ENCODE data around the gene STRC.
"Not testable (repeated sequence)": the region's sequence is repeated elsewhere in the genome, so short reads cannot be mapped to it uniquely, and the experiment has no call there.

The STRC gene

DNA sequence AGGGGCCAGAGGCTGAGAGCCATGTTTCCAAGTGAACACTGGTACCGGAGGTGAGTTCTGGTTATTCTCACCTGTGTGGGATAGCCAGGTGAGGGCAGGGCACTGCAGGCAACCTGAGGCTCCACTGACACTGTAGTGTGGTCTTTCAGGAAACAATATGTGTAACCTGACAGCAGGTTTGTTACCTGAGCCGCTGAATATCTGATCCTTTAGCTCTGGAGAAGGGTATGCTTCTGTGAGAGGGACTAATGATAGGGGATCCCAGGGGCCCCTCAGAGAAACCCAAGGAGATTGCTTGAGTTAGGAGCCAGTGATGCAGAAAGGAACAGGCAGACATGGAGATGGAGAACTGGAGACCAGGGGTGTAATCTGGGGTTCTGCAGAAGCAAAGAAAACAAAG is at the start of gene STRC:
Gene STRC (minus strand): TSS at position 101 of the 400 bp plus-strand sequence. CDS start 78 bp downstream, at position 23.
- not testable (repeated sequence) for DNase-seq (ENCODE audit: low read depth)

- DNase-seq (ENCODE audit: low read depth) = not testable (repeated sequence)
These were observed 47.6 kb upstream of the STRC start for GRCh38 chr15:43666177-43666576.

GRCh38 chr15:43663333-43663732 is 44.7 kb upstream of the STRC start:
- DNase-seq (ENCODE audit: low read depth) = not testable (repeated sequence)

- DNase-seq (ENCODE audit: low read depth) = not testable (repeated sequence)
These were observed 43.7 kb upstream of the STRC start for GRCh38 chr15:43662293-43662692.

GRCh38 chr15:43659727-43660126 is 41.1 kb upstream of the STRC start:
- DNase-seq (ENCODE audit: low read depth) = not testable (repeated sequence)

- not testable (repeated sequence) for DNase-seq (ENCODE audit: low read depth)
These were observed 30.9 kb upstream of the STRC start for GRCh38 chr15:43649430-43649926.

DNA sequence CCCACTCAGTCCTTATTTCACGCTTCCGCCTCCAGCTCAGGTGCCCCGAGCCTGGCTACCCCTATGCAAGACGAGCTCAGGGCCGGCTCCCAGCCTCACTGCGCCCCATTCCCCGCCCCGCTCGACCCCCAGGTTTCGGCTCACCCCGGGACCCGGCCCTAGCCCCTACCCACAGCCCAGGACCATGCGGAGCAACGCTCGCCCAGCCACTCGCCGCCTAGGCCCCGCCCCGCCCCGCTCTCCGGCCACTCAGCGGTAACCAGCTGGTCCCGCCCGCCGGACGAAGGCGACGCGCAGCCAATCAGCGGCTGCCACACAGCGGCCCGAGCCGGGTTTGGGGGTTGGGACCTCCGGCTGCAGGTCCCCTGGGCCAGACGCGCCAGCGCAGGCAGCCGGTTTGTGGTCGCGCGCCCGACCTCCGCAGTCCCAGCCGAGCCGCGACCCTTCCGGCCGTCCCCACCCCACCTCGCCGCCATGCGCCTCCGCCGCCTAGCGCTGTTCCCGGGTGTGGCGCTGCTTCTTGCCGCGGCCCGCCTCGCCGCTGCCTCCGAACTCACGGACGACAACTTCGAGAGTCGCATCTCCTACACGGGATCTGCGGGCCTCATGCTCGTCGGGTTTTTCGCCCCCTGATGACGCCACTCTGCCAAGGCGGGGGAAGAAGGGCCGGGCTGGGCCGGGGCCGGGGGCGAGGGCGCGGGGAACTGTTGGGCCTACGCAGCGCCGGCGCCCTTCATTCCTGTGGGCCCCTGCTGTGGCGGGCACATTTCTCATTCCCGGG is 30.2 kb upstream of the STRC start, which contains the start of gene CATSPER2:
Gene CATSPER2 (minus strand): TSS at position 196 of the 781 bp plus-strand sequence. CDS start 783 bp downstream, outside the sequence.
- no peak for DNase-seq (ENCODE audit: low read depth)

GRCh38 chr15:43638464-43639204 is 20.0 kb upstream of the STRC start:
- not testable (repeated sequence) for DNase-seq (ENCODE audit: low read depth)

GRCh38 chr15:43626937-43627336 is 8.3 kb upstream of the STRC start:
- DNase-seq (ENCODE audit: low read depth) = not testable (repeated sequence)

DNA sequence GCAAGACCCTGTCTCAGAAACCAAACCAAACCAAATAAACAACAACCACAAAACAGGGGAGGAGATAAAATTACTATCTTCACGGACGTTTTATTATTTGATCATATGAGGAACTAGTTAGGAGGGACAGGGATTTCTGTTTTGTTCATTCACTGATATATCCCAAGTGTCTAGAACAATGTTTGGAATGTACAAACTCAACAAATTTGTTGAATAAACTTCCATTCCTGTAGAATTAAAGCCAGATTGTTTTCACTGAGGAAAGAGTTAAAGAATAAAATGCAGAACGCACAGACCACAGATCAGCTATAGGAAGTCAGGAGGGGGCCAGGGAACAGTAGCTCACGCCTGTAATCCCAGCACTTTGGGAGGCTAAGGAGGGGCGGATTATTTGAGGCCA is 6.5 kb upstream of the STRC start:
- no peak for DNase-seq (ENCODE audit: low read depth)

GRCh38 chr15:43622068-43622799 is 3.6 kb upstream of the STRC start:
- not testable (repeated sequence) for DNase-seq (ENCODE audit: low read depth)

GRCh38 chr15:43617750-43618149 is 850 bp downstream of the STRC start:
- not testable (repeated sequence) for DNase-seq (ENCODE audit: low read depth)

DNA sequence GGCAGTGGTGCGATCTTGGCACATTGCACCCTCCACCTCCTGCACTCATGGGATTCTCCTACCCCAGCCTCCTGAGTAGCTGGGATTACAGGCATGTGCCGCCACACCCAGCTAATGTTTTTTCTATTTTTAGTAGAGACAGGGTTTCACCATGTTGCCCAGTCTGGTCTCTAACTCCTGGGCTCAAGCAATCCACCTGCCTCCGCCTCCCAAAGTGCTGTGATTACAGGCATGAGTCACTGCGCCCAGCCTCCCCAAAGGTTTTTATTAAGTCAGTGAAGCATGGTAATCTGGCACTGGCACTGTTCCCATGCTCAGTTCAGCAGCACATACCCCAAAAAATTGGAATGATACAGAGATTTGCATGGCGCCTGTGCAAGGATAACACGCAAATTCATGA is 16.4 kb downstream of the STRC start:
- DNase-seq (ENCODE audit: low read depth) = not testable (repeated sequence)

DNA sequence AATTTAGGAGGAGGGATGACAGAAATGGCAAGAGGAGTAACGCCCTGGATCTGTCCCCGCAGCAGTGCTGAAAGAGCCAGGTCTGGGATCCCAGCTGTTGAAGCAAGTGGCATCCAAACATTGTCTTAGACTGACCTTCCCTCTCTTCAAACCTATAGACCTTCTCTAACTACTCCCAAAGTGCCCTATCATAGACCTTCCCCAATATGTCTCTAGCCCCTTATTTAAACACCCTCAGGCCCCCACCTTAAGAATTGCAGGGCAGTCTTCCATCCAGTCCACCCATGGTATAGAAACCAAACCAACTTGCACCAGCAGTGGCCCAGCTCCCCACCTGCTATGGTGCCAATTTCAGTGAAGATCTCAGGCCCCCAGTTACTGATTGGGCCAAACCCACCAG is 18.4 kb downstream of the STRC start:
- not testable (repeated sequence) for DNase-seq (ENCODE audit: low read depth)

GRCh38 chr15:43599131-43599530 is 19.5 kb downstream of the STRC start:
- DNase-seq (ENCODE audit: low read depth) = not testable (repeated sequence)

- DNase-seq (ENCODE audit: low read depth) = not testable (repeated sequence)
These were observed 25.0 kb downstream of the STRC start, which contains the start of gene CKMT1B for GRCh38 chr15:43593328-43594190. Gene CKMT1B (plus strand): TSS chr15:43594027. CDS start chr15:43594219, 192 bp downstream.

- DNase-seq (ENCODE audit: low read depth) = not testable (repeated sequence)
These were observed 25.8 kb downstream of the STRC start for GRCh38 chr15:43592841-43593240.

DNA sequence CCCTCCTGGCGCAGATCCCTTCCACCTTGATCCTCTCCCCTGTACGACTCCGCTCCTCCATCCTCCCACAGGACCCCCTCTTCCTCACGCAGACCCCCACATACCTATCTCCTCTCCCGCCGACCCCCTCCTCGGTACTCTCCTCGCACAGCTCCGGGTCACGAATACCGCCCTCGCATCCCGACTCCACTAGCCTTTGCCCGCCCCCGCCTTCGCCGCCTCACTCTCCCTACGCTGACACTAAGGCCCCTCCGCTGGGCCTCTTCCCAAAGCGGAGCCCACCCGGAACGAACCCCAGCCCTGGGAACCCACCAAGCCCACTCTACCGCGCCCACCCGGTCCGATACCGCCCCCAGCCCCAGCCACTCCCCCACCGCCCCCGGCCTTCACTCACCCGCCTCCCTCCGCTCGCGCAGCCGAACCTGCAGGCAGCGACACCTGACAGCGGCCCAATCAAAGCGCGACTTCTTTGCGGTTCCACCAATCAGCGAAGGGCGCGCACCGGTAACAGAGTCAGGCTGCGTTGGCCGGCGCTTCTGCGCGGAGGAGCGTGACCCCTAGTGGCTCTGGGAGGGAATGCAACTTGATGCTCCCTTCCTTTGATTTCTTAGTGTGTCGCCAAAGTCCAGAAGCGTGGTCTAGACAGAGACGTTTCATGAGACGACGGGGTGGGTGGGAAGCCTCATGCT is 28.7 kb downstream of the STRC start, which contains the start of gene PPIP5K1:
Gene PPIP5K1 (minus strand): TSS at position 431 of the 689 bp plus-strand sequence. CDS start 5,704 bp downstream, outside the sequence.
- DNase-seq (ENCODE audit: low read depth) = not testable (repeated sequence)

- DNase-seq (ENCODE audit: low read depth) = not testable (repeated sequence)
These were observed 44.0 kb downstream of the STRC start for GRCh38 chr15:43574607-43575006.

DNA sequence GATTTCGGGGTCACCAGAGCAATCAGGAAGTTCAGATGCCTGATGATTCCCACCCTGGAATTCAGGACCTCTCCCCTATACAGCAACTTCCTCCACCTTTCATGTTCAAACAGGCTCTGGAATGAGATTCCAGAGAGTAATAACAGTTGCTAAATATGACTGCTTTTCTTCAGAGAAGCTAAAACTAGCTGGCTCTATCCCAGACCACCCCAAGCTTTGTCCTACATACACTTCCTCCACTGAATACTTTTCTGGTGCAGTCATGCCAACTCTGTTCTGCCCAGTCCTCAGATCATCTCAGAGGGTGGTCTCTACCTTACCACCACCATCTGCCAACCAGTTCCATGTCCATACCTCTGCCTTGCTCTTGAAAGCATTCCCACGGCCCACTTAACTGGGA is 52.0 kb downstream of the STRC start:
- not testable (repeated sequence) for DNase-seq (ENCODE audit: low read depth)

All from HS-5 (cell line).